SK-N-SH treated with all-trans-retinoic acid at 6 μM for 48 hours (cell line): ENCODE data around the gene CDC14B.

Experiments used
- ARNTL ChIP-seq: fragments of 450-650 bp; formaldehyde crosslinking; IDR thresholded peaks from 2 replicates; pipeline ENCODE4 v1.5.0; 2020; ENCODE audit warnings: low read depth, mild to moderate bottlenecking, moderate library complexity, borderline replicate concordance
- ESRRG ChIP-seq: fragments of 250-450 bp; sonication (Bioruptor Pico); IDR thresholded peaks from 2 replicates; pipeline ENCODE4 v1.6.1; 2021; ENCODE audit warnings: mild to moderate bottlenecking
- GLIS3 ChIP-seq: fragments of 250-450 bp; sonication (Bioruptor Pico); IDR thresholded peaks from 2 replicates; pipeline ENCODE4 v1.5.0; 2020; ENCODE audit warnings: mild to moderate bottlenecking, moderate library complexity
- ISL1 ChIP-seq: fragments of 250-450 bp; sonication (Bioruptor Pico); IDR thresholded peaks from 2 replicates; pipeline ENCODE4 v2.1.2; 2022; ENCODE audit warnings: mild to moderate bottlenecking, moderate library complexity
- OSR1 ChIP-seq: fragments of 250-450 bp; sonication (Bioruptor Pico); IDR thresholded peaks from 2 replicates; pipeline ENCODE4 v1.8.0; 2022; ENCODE audit warnings: moderate library complexity, mild to moderate bottlenecking, inconsistent platforms
- PPARA ChIP-seq: fragments of 250-450 bp; sonication (Bioruptor Pico); IDR thresholded peaks from 2 replicates; pipeline ENCODE4 v1.5.0; 2020; ENCODE audit warnings: mild to moderate bottlenecking, borderline replicate concordance
- RARB ChIP-seq: fragments of 250-450 bp; sonication (Bioruptor Pico); IDR thresholded peaks from 2 replicates; pipeline ENCODE4 v1.8.0; 2021; ENCODE audit warnings: mild to moderate bottlenecking, moderate library complexity
- ZC3H10 ChIP-seq: fragments of 250-450 bp; sonication (Bioruptor Pico); IDR thresholded peaks from 2 replicates; pipeline ENCODE4 v1.5.1; 2021; ENCODE audit warnings: mild to moderate bottlenecking, moderate library complexity
- ZFP30 ChIP-seq: fragments of 450-650 bp; formaldehyde crosslinking; IDR thresholded peaks from 2 replicates; pipeline ENCODE4 v1.5.0; 2022; ENCODE audit warnings: mild to moderate bottlenecking, moderate library complexity
- ZNF70 ChIP-seq: fragments of 450-650 bp; formaldehyde crosslinking; IDR thresholded peaks from 2 replicates; pipeline ENCODE4 v1.5.0; 2020; ENCODE audit warnings: mild to moderate bottlenecking, moderate library complexity
- ZNF8 ChIP-seq: fragments of 450-650 bp; formaldehyde crosslinking; IDR thresholded peaks from 2 replicates; pipeline ENCODE4 v1.5.0; 2020; ENCODE audit warnings: mild to moderate bottlenecking, moderate library complexity
- TF ChIP-seq, protein P1 (sequence below): fragments of 250-450 bp; sonication (Bioruptor Pico); IDR thresholded peaks from 2 replicates; pipeline ENCODE4 v1.8.0; 2020; ENCODE audit warnings: mild to moderate bottlenecking, moderate library complexity, borderline replicate concordance
- TF ChIP-seq, protein P2 (sequence below): fragments of 250-450 bp; sonication (Bioruptor Pico); IDR thresholded peaks from 2 replicates; pipeline ENCODE4 v1.5.1; 2020; ENCODE audit warnings: low read depth, mild to moderate bottlenecking, moderate library complexity
- TF ChIP-seq, protein P3 (sequence below): fragments of 250-450 bp; sonication (Bioruptor Pico); IDR thresholded peaks from 2 replicates; pipeline ENCODE4 v1.8.0; 2021; ENCODE audit warnings: low read depth, mild to moderate bottlenecking, moderate library complexity, borderline replicate concordance

GRCh38 chr9:96574455-96574854, 45.2 kb downstream of the CDC14B start:
- TF ChIP-seq ARNTL (CRISPR knock-in tag) (no peak), PPARA (CRISPR knock-in tag) (no peak), ZC3H10 (CRISPR knock-in tag) (no peak), ZNF70 (no peak), ISL1 (no peak), ZNF8 (CRISPR knock-in tag) (no peak), GLIS3 (CRISPR knock-in tag) (no peak), ZFP30 (no peak), RARB (CRISPR knock-in tag) (no peak), ESRRG (CRISPR knock-in tag) (no peak), OSR1 (CRISPR knock-in tag) (no peak)
- TF ChIP-seq, protein P1, sequence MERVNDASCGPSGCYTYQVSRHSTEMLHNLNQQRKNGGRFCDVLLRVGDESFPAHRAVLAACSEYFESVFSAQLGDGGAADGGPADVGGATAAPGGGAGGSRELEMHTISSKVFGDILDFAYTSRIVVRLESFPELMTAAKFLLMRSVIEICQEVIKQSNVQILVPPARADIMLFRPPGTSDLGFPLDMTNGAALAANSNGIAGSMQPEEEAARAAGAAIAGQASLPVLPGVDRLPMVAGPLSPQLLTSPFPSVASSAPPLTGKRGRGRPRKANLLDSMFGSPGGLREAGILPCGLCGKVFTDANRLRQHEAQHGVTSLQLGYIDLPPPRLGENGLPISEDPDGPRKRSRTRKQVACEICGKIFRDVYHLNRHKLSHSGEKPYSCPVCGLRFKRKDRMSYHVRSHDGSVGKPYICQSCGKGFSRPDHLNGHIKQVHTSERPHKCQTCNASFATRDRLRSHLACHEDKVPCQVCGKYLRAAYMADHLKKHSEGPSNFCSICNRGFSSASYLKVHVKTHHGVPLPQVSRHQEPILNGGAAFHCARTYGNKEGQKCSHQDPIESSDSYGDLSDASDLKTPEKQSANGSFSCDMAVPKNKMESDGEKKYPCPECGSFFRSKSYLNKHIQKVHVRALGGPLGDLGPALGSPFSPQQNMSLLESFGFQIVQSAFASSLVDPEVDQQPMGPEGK (CRISPR knock-in tag): no peak
- TF ChIP-seq, protein P2, sequence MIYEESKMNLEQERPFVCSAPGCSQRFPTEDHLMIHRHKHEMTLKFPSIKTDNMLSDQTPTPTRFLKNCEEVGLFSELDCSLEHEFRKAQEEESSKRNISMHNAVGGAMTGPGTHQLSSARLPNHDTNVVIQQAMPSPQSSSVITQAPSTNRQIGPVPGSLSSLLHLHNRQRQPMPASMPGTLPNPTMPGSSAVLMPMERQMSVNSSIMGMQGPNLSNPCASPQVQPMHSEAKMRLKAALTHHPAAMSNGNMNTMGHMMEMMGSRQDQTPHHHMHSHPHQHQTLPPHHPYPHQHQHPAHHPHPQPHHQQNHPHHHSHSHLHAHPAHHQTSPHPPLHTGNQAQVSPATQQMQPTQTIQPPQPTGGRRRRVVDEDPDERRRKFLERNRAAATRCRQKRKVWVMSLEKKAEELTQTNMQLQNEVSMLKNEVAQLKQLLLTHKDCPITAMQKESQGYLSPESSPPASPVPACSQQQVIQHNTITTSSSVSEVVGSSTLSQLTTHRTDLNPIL: no peak
- TF ChIP-seq, protein P3, sequence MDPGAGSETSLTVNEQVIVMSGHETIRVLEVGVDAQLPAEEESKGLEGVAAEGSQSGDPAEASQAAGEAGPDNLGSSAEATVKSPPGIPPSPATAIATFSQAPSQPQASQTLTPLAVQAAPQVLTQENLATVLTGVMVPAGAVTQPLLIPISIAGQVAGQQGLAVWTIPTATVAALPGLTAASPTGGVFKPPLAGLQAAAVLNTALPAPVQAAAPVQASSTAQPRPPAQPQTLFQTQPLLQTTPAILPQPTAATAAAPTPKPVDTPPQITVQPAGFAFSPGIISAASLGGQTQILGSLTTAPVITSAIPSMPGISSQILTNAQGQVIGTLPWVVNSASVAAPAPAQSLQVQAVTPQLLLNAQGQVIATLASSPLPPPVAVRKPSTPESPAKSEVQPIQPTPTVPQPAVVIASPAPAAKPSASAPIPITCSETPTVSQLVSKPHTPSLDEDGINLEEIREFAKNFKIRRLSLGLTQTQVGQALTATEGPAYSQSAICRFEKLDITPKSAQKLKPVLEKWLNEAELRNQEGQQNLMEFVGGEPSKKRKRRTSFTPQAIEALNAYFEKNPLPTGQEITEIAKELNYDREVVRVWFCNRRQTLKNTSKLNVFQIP (CRISPR knock-in tag): no peak
